DMS153 treated with DMSO at 0.1 percent for 48 hours (cell line): ENCODE measurements around the gene NFATC2.

Source experiments
- DNase-seq: peaks from one replicate; lab custom pipeline; 2025; ENCODE audit not compliant: unreplicated experiment; lab: John Stamatoyannopoulos, UW

Gene NFATC2

GRCh38 chr20:51497542-51498467 is 44.7 kb downstream of the NFATC2 start:
- DNase-seq = no peak

- DNase-seq = no peak
Measured at GRCh38 chr20:51496964-51497363, 45.6 kb downstream of the NFATC2 start.

- no peak for DNase-seq
Measured at GRCh38 chr20:51495921-51496545, 46.5 kb downstream of the NFATC2 start.

GRCh38 chr20:51495291-51495690 is 47.2 kb downstream of the NFATC2 start:
- no peak for DNase-seq

- DNase-seq = no peak
Measured at GRCh38 chr20:51494241-51495110, 48.0 kb downstream of the NFATC2 start.

- DNase-seq = no peak
Measured at GRCh38 chr20:51493346-51493791, 49.1 kb downstream of the NFATC2 start.

GRCh38 chr20:51492167-51493092 is 50.1 kb downstream of the NFATC2 start:
- peak; percentile 31 for DNase-seq

- DNase-seq = no peak
Measured at GRCh38 chr20:51491393-51491792, 51.1 kb downstream of the NFATC2 start.

GRCh38 chr20:51490635-51491034 is 51.9 kb downstream of the NFATC2 start:
- DNase-seq = no peak

GRCh38 chr20:51489611-51490010 is 52.9 kb downstream of the NFATC2 start:
- no peak for DNase-seq

- DNase-seq = no peak
Measured at GRCh38 chr20:51488331-51488730, 54.2 kb downstream of the NFATC2 start.

GRCh38 chr20:51487565-51488268 is 54.8 kb downstream of the NFATC2 start:
- DNase-seq = no peak

GRCh38 chr20:51487076-51487475 is 55.4 kb downstream of the NFATC2 start:
- no peak for DNase-seq

- DNase-seq = no peak
Measured at GRCh38 chr20:51486197-51487005, 56.1 kb downstream of the NFATC2 start.

GRCh38 chr20:51484831-51485230 is 57.7 kb downstream of the NFATC2 start:
- DNase-seq = no peak

- DNase-seq = no peak
Measured at GRCh38 chr20:51484141-51484815, 58.2 kb downstream of the NFATC2 start.

GRCh38 chr20:51482836-51483473 is 59.6 kb downstream of the NFATC2 start:
- no peak for DNase-seq
